HG03342 (cell line): ENCODE data around the gene TMEM53.
"Not testable (repeated sequence)": the region's sequence is repeated elsewhere in the genome, so short reads cannot be mapped to it uniquely, and the experiment has no call there.

Source experiments
- ATAC-seq: cut with Tn5 transposase; IDR thresholded peaks from one replicate; pipeline ENCODE4 v1.9.1; 2021; ENCODE audit warnings: mild to moderate bottlenecking, moderate library complexity; ENCODE audit not compliant: unreplicated experiment

Gene TMEM53

DNA sequence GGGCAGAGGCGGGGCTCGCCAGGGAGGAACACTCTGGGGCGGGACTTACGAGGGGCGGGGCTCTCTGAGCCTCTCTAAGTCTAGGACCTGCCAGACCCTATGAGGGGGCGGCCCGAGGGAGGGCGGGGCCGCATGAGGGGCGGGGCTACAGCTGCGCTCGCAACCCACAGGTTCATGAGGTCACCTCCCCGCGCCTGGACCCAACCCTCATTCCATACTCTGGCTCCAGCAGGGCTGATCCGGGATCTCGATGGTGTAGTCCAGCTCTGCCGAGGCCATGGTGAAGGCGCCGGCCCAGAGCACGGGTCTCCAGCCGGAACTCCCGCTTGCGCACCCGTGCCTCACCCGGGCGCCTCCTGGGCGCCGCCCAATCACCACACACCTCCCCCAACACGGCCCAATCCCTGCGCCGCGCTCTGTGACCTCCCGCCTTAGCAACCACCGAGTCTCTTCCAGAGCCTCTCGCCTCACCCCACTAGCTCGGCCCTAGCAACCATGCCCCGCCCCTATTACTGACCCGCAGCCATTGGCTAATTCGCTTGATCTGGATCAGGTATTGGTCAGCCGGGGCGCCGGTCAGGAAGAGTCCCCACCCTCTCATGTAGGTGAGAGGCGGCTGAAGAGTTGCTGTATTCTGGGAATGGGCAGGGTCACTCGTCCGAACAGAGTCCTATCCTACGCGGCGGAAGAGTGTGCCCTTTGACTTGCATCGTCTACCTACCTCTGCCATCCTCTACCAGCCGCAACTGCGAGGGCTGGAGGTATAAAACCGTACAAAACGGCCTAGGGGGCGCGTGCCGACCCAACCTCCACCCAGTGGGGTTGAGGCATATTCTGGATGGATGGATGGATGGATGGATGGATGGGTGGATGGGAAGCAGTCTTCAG is at the start of gene TMEM53, which contains the start of gene ARMH1:
Gene TMEM53, minus strand, starts transcription at position 369 of the 888 bp plus-strand sequence. Its CDS starts 90 bp downstream, at position 279.
Gene ARMH1, plus strand, starts transcription at position 602 of the 888 bp plus-strand sequence. CDS start 14,984 bp downstream, outside the sequence.
- ATAC-seq = peak; percentile 89

DNA sequence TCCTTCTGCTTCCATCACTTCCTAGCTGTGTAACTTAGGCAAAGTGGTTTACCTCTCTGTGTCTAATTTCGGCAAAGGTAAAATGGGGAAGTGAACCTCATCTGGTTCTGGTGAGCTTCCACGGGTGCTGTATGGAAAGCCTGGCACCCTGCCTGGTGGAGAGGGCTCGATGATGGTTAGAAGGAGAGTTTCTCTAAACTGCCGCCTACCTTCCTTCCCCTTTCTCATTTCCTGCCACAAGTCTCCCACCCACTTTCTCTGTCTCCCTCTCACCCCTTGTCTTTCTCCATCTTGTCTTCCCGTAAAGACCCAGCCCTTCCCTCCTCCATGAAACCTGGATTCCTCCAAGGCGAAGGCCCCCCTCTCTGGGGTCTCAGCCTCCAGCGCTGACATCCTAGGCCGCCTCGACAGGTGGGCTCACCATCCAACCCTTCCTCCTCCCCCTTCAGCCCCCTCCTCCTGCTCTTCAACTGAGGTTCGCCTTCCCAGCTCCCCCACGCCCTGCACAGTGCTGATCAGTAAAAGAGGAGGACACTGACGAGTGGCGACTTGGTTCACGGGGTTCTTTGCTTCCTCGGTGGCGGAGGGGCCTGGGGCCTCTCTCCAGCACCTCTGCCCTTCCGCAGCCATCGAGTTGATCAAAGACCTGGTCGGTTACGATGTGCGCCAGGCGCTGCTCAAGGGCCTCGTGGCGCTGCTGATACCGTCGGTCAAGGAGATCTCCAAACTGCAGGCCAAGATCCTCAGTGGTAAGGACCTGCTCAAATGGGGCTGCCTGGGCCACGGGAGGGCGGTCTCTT is 49.4 kb upstream of the TMEM53 start:
- ATAC-seq = no peak

DNA sequence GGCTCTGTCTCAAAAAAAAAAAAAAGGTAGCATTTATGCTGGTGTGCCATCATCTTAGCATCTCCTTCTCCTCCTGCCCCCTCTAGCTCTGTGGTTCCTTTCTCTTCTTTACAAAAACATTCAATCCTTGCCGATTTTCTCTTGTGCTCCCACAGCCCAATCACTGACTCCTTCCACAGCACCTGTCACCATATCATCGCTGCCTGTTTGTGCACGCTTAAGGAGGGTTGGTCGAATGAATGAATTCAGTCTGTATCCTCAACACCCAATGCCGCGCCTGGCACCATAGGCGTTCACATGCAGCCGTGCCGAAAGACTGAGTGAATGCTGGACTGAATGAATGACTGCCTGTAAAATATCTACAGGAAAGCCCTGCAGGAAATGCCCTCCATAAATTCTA is 48.8 kb upstream of the TMEM53 start:
- no peak for ATAC-seq

DNA sequence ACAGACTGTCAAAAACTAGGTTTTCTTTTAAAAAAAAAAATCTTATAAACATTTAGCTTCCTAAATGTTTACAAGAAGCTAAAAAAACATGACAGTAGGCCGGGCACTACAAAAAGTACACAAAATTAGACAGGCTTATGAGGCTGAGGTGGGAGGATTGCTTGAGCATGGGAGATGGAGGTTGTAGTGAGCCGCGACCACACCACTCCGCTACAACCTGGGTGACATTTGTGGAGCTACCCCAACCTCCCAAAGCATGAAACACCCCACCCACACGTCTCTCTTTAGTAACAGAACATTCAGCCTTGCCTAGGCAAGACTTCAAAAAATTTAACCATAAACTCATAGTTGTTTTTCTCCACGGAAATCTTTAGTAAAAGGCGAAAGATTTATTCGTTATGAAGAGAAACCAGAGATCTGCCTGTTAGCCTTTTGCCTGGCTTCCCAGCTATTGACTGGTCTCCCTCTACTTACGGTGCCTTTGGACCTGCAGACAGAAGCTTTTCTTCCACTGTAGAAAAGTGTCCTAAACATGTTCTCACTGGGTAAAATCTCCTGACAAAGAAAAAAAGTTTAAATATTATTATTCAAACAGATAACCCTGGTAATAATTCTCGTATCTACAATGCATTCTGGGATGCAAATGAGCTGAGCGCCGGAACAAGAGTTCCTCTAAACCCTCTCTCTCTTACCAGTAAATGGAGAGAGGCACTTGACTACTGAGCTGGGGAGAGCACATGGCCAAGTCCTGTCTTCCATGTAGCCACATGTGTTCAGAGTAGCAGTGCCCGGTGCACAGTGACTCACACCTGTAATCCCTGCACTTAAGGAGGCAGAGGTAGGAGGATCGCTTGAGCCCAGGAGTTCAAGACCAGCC is 47.4 kb upstream of the TMEM53 start:
- peak; percentile 69 for ATAC-seq

DNA sequence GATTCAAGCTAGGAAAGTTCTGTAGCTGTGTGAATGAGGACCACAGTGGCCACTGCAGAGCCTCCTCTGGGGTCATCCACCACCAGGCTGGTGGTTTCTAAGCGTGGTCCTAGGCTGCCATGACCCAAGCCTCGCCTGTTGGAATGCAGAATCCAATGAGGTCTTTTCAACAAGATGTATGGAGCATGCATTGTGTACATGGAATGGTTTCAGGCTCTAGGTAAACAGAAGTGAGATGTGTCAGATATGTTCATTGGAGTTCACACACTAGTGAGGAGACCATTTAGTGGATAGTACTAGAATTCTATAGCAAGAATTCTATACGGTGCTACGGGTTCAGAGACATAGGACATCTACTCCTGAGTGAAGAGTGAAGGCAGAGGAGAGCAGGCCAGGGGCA is 46.0 kb upstream of the TMEM53 start:
- no peak for ATAC-seq

DNA sequence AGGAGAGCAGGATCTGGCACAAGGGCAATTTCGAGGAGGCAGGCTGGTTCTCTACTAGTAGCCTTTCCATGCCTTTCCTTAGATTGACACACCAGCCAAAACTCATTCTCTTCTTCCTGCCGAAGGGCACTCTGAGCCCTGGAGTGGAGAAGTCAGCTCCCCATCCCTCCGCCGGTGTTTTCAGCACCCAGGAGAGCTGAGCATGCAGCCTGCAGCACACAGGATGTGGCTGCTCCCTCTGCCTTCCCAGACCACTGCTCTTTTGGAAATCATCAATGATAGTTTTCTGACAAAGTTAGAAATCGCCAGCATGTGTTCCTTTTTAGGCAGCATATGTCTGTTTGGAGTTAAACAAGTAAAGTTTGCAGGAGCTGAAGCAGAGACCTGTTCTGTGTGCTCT is 45.0 kb upstream of the TMEM53 start:
- ATAC-seq = no peak

DNA sequence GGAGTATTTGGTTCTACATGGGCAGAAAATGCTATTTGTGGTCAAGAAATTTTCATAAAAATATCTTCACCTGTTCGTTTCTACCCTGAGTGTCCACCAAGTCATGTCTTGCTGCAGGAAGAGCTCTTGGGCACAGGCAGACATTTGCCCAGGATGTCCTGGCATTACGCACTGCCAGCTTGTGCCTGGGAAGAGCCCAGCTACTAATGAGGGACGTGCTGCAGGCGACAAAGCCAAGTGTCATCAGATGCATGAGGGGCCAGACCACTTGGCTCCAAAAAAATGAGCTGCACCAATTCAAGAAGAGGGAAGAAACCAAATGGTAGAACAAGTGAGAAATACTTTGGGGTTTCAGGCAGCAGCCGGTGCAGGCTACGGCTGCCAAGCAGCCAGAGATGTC is 43.8 kb upstream of the TMEM53 start:
- ATAC-seq = no peak

DNA sequence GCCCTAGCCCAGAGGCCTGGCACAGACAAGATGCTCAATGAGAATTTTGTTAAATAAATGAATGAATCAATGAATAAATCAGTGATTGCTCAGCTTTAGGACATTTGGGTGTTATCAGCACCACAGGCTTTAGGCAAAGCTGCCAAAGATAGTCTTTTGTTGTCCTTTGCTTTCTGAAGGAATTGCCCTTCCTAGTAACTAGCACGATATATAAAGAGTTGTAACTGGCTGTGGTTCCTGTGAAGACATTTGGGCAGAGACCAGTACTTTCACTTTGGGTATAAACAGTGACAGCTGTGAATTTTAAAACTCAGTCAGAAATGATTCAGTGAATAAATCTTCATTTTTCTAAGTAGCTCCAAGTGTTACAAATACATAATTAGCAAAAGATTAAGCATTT is 43.4 kb upstream of the TMEM53 start:
- ATAC-seq = no peak

DNA sequence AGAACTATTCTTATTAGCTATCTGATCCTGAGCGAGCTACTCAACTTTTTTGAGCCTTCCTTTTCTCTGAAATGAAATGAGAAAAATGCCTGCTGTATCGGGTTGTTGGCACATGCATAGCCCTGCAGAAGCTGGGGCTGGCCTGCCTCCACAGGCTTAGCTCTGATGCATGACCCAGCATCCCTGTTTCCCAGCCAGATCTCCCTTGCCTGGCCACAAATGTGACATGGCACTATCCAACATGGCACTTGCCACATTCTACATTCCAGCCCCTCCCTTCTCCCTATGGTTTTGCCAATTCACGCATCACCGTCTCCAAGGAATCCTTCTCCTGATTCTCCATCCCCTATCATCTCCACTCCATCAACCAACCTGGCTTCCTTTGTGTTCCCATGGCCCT is 42.9 kb upstream of the TMEM53 start:
- no peak for ATAC-seq

DNA sequence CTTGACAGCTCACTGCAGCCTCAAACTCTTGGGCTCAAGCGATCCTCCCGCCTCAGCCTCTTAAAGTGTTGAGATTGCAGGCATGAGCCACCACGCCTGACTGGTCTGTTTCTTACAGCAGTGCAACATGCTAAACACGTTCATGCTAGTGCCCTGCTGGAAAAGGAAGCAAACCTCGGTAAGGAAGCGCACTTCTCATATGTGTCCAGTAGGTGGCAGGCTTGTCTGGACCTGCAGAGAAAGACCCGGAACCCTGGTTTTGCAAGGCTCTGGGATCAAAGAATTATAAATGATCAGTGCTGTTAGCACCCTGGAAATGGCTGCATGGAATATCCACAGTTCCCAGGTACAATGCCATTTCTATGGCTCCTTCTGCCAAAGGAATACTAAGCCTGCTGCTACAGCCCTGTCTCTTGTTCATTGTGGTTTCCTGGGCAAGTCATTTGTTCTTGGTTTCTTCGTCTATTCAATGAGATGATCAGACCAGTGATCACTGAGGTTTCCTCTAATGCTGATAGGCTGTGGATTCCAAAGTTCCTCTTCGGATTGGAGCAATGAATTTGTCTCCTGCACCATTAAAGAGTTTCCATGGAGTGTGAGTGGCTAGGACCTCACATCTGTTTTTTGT is 40.8 kb upstream of the TMEM53 start:
- no peak for ATAC-seq

DNA sequence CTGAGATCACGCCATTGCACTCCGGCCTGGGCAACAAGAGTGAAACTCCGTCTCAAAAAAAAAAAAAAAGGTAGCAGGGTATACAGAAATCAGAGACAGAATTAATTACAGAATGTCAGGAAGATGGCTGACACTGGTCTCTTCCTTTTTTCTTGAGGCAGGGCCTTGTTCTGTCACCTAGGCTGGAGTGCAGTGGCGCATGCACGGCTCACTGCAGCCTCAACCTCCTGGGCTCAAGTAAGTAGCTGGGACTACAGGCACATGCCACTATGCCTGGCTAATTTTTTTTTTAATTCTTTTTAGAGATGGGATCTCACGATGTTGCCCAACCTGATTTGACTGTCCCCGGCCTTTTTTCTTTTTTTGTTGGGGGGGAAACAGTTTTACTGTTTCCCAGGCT is 40.3 kb upstream of the TMEM53 start:
- ATAC-seq = no peak

DNA sequence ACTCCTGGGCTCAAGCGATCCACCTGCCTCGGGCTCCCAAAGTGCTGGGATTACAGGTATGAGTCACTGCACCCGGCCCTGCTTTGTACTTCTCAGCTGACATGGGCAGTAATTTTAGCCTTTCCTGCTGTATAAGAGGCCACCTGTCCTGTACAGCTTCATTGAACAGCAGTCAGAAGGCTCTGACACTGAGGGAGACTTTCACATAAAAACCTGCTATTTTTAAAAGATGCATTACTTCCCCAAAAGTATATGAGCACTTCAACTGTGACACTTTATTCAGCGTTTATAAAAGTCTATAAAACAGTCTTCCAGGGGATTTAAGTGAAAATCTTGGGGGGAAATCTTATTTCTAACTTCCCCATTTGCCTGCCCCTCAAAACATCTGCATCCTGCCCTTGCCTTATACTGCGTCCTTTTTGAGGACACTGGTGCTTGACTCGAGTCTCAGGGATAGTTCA is 39.1 kb upstream of the TMEM53 start:
- ATAC-seq = no peak

DNA sequence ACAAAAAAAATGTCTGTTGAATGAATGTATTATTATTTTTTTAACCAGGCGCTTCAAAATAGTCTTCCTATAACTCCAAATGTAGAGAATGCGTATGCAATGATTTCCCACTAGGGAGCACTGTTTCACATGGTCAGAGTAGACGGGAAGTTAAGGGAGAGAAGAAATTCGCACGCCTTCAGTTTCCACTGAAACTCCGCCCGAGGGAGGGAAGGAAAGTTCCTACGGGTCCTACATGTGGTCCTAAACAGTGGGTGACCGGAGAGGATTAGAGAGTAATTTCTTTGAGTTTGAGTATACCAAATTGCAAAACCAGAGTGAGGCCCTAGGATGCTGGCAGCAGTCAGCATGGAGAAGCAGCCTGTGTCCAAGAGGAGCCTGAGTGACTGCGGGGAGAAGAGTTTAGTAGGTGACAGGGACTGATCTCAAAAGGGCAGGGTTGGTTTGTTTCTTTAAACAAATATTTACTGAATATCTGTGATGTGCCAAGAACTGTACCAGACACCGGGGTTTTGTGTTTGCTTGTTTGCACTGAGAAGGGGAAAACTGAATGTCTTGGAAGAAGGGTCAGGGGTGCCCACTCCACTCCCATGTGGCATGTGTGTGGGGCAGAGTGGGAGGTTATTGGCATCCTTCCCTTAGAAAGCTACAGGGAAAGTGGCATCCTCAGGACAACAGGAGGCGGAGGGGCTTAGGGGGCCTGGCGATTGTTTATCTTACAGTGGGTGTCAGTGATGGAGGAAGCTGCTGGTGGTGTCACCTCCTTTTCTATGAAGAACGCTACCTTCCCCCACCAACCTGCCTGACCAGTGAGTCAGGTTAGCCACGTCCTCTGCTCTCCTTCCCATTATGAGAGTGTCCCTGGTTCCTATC is 33.9 kb upstream of the TMEM53 start:
- ATAC-seq = no peak

DNA sequence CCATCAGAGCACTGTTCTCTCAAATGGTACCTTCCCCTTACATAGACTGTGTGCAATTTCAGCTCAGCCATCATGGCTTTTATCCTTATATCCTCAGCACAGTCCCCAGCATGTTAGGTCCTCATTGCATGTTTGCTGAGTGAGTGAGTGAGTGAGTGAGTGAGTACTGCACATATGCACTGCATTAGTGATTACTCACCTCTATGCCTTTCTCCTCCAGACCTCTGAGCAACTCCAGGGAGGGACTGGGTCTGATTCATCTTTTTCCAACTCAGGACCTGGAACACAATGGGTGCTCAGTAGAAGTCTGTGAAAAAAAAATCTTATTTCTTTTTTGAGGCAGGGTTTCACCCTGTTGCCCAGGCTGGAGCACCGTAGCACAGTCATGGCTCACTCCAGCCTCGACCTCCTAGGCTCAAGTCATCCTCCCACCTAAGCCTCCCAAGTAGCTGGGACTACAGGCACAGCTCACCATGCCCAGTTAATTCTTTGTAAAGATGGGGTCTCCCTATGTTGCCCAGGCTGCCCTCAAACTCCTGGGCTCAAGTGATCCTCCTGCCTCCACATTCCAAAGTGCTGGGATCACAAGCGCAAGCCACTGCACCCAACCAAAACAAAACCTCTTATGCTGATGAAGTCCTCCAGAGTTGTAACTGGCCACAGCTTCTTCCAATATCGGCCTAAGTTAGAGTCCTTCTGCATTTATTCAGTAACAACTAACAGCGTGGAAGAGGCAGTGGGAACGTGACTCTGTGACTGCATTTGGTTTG is 33.0 kb upstream of the TMEM53 start:
- ATAC-seq = no peak

DNA sequence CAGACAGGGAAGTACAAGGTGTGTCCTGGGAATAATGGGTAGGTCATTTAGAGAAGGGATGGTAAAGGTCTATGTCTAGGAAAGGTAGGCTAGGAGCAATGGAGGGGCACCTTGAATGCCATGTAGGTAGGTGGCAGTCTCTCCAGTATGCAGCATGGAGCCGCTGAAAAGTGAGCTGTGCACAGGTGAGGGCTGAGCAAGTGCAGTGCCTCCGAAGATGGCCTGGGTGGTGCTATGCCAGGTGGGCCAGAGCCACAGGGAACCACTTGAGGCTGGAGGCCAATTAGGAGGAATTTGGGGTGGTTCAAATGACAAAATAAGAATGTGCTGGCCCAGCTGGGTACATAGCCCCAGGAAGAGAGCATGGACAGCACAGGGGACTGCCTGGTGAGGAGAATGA is 31.7 kb upstream of the TMEM53 start:
- no peak for ATAC-seq

DNA sequence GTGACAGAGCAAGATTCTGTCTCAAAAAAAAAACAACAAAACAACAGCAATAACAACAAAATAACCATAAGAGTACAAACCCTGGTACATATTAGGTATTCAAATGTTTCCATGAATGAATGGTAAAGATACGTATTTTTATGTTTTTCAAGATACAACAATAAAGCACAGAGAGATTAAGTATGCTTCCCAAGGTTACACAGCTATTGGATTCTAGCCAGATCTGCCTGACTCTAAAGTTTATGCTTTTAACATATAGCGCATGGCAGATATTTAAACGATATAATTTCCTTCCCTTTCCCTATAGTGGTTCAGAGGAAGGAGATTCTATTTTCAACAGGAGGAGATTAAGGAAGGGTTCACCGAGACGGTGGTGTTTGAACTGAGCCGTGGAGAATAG is 31.2 kb upstream of the TMEM53 start:
- ATAC-seq = no peak

DNA sequence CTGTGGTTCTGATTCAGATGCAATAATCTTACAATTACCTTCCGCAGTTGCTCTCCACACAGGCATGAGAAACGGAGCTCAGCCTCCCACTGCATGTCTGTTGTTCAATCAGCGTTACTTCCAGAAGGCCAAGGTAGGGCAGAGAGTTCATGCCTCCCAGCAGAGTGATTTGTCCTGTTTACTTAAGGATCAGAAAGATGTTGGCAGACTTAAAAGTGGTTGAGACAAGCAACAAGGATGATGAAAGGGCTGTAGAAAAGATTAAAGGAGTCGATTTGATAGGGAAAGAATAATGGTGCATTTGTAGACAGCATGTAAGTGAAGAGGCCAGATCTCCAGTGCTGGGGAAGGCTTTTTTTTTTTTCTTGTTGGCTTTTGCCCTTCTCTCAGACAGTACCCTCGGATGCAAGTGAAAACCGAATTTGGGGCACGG is 26.9 kb upstream of the TMEM53 start:
- ATAC-seq = no peak

DNA sequence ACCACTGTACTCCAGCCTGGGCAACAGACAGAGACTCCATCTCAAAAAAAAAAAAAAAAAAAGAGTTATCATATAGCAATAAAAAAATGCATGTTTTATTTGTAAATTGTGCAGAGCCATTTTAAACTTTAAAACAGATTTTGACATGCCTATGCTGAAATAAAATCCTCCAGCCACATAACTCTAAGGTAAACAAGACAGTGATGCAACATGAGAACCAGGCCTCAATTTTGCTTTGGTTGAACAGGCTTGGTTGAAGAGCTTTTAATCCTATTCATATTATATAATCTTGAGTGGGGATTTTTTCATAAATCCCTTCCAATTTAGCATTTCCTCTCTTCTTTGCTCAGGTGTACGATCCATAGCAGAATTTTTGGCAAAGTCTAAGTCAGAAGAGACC is 26.3 kb upstream of the TMEM53 start:
- no peak for ATAC-seq

DNA sequence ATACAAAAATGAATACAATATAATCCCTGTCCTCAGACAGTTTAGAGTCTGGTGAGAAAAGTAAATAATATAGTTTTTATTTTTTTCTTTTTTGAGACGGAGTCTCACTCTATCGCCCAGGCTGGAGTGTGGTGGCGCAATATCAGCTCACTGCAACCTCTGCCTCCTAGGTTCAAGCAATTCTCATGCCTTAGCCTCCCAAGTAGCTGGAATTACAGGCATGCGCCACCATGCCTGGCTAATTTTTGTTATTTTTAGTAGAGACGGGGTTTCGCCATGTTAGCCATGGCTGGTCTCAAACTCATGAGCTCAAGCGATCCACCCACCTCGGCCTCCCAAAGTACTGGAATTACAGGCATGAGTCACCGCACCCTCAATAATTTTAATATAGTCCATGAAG is 25.1 kb upstream of the TMEM53 start:
- ATAC-seq = not testable (repeated sequence)
